Urothelium cell line (cell line): Measurements from ENCODE around the gene QRICH1.

Experiments
- DNase-seq: peaks from one replicate; pipeline ENCODE4 v3.0.0; 2011; ENCODE audit warnings: low spot score, mixed read lengths
- FAIRE-seq: peaks from 2 replicates; lab custom pipeline; 2011; peaks lifted over from hg19 to GRCh38; lab: Jason Lieb, UNC

The QRICH1 gene, protein sequence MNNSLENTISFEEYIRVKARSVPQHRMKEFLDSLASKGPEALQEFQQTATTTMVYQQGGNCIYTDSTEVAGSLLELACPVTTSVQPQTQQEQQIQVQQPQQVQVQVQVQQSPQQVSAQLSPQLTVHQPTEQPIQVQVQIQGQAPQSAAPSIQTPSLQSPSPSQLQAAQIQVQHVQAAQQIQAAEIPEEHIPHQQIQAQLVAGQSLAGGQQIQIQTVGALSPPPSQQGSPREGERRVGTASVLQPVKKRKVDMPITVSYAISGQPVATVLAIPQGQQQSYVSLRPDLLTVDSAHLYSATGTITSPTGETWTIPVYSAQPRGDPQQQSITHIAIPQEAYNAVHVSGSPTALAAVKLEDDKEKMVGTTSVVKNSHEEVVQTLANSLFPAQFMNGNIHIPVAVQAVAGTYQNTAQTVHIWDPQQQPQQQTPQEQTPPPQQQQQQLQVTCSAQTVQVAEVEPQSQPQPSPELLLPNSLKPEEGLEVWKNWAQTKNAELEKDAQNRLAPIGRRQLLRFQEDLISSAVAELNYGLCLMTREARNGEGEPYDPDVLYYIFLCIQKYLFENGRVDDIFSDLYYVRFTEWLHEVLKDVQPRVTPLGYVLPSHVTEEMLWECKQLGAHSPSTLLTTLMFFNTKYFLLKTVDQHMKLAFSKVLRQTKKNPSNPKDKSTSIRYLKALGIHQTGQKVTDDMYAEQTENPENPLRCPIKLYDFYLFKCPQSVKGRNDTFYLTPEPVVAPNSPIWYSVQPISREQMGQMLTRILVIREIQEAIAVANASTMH

DNA sequence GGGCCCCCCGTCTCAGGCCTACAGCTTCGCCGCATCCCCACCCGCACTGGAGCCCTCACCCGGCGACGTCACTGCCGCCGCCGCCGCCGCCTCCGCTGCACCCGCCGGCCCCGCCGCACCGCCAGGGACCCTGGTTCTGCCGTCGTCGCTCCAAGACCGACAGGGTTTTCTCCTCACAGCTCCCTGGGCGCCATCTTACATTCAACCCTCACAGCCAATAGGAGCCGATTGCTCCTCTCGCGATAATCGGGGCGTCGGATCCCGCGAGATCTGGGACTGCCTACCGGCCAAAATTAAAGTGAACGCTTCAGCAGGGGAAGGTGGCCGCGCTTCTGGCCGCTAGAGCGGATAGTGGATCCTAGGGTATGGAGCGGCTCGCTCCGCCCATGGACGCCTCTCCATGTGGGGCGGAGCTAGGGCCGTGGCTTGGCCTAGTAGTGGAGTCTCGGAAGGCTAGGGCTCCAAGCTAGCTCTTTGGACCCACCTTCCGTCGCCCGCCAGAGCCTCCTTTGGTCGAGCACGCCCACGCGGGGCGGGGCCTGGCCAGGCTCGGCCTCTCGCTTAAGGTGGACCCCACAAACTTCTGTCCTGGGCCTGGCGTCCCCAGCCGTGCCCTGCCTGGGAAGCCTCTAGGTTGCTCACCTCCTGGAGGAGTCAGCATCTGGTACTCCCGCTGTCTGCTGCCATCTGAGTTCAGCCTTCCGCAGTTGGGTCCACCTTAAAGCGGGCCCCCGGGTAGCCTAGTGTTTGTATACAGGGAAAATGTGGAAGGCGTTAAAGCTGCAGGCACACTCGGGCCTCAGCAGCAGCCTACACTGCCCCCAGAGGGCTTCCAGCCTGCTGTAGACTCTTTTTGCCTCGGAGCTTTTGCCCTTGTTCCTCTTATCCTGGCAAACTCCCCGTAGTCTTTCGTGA is at the start of gene QRICH1:
Gene QRICH1 (minus strand): TSS at position 219 of the 915 bp plus-strand sequence. CDS start 17,054 bp downstream, outside the sequence.
- FAIRE-seq: peak; percentile 53
- peak; percentile 96 for DNase-seq

DNA sequence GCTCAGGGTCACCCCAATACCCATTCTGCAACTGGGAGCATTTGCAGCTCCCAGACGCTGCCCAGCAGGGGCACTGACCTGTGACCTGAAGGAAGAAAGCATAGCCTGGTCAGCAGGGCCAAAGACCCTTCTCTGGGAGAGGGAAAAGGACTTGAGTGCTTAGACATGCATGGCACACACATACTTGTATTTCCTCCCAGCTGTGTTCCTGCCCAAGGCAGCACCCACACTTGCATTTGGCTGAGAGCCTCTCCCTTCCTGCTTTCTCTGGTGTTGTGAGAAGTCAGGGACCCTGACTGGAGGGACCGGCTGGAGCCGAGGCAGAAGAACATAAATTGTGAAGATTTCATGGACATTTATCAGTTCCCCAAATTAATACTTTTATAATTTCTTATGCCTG is 46.2 kb upstream of the QRICH1 start:
- DNase-seq: no peak
- peak; percentile 44 for FAIRE-seq

DNA sequence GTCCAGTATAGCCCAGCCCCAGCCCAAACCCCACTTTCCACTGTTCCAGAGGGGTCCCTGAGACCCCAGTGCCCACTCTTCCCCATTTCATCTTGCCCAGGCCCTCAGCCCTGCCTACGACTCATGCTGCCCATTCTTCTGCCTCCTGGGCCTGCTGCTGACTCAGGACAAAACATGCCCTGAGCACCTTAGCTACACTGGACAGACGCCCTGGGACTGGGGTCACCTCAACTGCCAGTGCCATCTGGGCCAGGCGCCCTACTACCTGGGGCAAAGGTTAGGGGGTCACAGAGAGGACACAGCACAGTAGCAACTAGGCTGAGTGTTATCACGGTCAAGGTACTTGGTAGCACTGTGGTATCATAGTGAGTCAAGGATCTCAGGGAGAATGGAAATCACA is 41.6 kb upstream of the QRICH1 start:
- DNase-seq: no peak
- no peak for FAIRE-seq

DNA sequence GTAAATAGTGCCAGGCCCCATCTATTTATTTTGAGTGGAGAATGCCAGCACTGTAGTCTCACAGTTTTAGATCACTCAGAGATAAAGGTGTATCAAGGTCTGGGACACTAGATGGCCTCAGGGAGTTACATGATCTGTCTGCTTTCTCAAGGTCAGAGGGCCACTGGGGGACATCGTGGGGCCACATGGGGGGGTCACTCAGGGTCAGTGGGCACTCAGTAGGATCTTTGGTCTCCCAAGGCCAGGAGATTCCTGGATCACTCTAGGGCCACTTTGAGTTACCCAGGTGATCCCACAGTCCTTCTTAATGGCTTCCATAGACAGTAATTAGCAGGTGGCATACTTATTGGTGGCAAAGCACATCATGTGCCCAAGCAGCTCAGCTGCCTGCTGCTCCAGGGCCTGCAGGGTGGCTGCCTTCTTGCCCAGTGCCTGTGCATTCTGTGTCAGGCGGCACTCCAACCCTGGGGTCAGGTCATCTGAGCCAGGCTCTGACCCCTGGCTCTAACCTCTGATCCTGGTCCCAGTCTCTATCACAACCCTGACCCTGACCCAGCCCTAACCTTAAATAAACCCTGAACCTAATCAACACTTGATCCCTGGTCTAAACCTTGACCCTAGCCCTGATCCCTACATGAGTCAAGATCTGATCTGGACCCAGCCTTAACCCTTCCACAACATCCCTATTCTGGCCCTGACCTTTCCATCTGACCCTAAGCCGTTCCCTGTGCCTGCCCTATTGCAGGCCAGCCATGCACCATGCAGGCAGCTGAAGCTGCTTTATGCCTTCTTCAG is 40.8 kb upstream of the QRICH1 start:
- DNase-seq (peak; percentile 44), FAIRE-seq (no peak)

DNA sequence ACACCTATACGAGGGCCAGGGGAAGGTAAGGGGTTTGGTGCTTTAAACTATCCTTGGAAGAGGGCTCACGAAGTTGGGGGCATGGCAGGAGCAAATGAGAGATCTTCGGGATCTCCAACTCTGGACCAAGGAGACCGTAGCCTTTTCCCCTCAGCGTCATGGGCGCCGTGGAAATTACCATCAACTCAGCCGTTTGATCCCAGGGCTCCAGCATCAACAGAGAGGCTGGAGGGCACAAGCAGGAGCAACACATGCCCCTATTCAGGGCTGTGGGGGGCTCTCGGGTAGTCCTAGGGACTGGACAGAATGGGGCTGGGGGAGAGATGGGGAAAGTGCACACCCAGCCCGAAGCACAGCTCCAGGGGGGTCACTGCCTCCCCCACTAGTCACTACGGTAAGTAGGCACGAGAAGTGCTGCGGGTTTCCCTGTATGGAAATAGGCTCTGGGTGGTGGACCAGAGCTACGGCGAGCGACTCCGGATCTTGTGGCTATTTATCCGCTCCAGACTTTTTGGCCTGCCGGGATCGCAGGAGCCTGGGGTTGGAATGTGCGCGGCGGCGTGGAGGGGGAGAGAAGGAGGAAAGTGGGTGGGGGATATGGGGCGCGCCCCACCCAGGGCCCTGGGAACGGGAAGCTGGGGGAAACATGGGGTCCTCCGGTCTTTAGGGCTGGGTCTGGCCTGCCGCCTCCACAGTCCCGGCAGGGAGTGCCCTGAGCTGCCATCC is 39.5 kb upstream of the QRICH1 start:
- FAIRE-seq (no peak), DNase-seq (peak; percentile 92)

DNA sequence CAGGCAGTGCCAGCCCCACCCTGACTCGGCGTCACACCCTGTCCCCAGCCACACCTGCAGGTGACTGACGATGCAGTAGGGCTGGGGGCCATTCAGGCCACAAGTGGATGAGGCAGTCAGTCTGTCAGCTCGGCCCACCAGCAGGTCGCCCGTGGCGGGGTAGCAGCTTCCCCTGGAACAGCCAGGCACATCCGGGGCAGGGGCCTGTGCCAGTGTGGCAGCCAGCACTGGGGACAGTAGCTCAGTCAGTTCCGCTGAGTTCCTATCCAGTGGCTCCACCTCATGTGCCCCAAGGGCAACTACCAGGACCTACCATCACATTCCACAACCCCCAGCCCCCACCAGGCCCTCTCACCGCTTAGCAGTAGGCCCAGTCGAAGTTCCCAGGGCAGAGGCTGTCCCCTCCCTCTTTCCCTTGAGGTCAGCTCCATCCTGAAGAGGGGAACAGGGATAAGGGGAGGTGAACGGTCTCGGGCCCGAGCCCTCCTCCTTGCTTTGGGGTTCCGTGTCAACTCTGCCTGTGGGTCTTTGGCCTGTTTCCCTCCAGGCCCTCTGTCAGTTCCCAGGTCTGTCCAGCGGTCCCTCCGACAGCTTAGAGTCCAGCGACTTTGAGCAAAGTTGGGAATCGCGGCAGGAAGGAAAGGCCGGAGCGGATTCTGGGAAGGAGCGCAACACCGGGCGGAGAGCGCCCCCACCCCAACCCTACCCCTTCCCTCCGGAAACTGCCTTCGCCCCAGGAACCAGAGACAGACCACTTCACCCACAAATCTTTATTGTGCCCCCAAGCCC is 38.8 kb upstream of the QRICH1 start, which contains the start of gene LAMB2:
Gene LAMB2 (minus strand): TSS at position 614 of the 789 bp plus-strand sequence. CDS start 183 bp downstream, at position 431.
- DNase-seq (peak; percentile 87), FAIRE-seq (peak; percentile 82)

DNA sequence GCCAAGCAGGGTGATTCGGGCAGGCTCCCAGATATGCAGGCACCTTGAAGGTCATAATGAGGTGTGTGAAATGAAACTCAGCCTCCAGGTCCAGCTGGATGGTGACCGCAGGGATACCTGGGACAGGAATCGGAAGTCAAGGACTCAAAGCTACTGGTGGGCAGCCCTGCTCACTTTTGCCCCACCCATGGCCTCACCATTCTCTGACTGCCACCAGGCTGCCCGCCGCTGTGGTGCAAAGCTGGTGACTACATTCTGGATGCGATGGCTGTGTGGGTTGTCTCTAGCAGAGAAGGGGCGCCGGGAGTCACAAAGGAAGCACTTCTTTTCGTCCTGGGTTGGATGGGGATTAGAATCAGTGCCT is 38.2 kb upstream of the QRICH1 start:
- no peak for DNase-seq
- FAIRE-seq: no peak

DNA sequence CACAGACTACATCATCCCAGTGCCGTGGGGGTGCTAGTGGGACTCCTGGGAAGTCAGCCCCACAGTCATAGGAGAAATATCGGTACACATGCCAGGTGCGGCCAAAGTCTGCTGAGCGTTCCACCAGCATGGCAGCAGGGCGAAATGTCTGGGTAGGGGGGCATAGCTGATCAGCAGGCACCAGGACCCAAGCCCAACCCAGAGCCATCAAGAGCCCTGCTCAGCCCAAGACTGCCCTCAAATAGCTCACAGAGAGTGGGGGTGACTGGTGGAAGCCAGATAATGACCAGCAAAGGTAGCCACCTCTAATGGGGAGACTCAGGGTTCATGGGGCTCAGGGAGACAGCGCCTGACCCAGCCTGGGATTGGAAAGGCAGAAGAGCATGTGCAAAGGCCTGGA is 37.7 kb upstream of the QRICH1 start:
- DNase-seq (no peak), FAIRE-seq (no peak)

DNA sequence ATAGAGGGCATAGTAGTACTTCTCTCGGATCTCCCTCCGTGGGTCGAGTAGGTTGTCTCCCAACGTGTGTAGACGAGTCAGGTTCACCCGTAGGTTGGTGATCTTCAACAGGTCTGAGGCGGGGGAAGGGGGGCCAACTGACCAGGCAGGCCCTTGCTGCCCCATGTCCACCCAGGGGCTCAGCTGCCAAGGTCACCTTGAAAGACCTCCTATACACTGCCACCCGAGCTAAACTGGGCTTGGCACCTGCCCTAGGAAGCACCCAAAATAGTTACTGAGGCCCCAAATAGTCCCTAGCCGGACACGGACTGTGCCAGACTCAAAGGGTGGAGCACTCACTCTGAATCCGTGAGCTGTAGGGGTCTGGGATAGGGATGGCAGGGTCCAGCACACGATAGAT is 37.2 kb upstream of the QRICH1 start:
- FAIRE-seq (no peak), DNase-seq (no peak)

DNA sequence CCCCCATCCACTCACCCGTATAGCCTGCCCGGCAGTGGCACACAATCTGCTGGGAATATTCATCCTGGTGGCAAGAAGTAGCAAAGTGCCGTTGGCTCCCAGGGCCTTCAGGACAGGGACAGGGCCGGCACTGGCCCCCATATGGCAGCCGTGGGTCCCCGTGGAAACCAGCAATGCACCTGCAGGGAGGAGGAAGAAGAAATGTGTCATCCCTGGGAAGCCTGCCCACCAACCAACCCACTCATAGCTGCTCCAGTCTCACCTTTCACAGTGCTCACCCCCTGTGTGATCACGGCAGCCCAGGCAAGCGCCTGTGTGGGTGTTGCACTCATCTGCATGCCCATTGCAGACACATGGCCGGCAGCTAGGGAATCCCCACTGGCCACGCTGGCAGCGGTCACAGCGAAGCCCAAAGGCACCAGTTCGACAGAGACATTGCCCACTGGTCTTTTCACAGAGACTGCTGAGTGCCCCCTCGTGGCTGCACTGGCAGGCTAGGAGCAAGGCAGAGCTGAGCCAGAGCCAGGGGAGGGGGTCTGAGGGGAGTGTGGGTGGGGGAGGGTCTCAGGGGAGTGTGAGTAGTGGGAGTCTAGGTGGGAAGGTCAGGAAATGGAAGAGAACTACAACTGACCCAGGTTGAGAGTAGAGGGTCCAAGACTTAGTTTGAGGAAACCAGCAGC is 31.3 kb upstream of the QRICH1 start:
- no peak for DNase-seq
- no peak for FAIRE-seq

DNA sequence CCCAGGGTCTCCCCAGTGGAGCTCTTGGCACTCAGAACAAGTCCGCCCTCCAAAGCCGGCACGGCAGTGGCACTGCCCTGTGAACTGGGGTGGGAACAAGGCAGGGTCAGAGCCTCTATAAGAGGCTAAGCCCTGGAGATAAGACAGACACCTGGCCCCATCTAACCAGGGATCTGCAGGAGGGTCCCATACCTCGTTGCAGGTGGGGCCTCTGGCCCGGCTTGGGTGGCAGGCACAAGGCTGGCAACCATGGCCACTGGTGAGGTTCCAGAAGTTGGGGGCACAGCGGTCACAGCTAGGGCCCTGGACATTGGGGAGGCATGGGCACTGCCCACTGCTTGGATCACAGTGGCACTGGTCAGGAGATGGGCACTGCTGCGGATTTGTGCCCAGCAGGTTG is 30.3 kb upstream of the QRICH1 start:
- DNase-seq (no peak), FAIRE-seq (no peak)

DNA sequence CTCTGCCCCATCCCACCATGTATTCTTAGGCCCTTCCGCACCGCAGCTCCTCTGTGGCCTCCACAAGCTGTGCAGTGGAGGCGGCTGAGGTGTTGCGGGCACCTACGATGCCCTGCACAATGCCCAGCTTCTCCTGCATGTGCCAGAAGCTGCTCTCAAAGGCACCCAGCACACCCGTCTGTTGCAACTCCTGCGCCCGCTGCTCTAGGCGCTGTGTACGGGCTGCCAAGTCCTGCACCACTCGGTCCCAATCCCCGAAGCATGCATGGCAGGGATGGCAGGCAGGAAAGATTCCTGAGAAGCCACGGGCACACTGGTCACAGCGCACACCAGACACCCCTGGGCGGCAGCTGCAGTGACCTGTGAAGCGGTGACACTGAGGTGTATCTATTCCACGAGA is 29.8 kb upstream of the QRICH1 start:
- FAIRE-seq (no peak), DNase-seq (no peak)

DNA sequence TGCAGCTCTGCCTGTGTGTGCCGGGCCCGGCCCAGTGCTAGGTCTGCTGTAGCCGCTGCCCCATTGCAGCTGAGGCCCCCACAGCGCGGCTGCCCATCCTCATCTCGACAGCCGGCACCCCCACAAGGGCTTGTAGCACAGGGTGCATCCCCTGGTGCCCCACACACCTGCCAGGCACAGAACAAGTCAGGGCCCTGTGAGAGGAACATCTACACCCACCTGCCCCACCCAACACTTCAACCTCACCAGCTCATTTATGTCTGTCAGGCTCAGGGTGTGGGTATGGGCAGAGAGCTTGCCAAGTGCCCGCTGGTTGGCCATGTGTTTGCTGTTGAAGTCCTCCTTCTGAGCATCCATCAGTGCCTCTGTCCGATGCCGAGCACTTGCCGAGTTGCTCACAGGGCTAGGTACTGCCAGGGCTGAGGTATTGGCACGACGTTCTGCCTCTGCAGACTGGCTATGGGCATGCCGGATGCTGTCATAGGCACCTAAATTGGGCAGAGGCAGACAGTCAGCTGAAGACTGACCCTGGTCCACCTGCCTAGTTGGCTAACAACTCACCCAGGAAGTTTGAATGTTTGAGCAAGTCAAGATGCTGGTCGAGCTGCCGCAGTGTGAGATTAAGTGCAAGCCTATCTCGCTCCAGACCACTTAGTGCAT is 29.1 kb upstream of the QRICH1 start:
- FAIRE-seq: no peak
- DNase-seq: no peak

DNA sequence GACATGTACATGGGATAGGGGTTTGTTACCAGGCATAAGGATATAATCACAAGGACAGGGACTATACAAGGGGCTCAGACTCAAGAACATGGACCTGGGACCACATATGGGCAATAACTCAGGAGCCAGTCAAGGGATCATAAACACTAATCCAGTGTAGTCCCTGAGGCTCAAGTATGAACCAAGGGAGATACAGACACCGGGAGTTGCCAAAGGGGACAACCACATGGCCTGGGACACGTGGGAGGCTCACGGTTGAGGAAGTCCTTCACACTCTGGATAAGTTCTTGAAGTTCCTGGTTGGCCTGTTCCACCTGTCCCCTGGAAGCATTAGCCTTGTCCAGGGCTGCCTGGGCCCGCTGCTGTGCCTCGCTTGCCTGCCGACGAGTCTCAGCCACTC is 28.6 kb upstream of the QRICH1 start:
- FAIRE-seq (no peak), DNase-seq (no peak)

DNA sequence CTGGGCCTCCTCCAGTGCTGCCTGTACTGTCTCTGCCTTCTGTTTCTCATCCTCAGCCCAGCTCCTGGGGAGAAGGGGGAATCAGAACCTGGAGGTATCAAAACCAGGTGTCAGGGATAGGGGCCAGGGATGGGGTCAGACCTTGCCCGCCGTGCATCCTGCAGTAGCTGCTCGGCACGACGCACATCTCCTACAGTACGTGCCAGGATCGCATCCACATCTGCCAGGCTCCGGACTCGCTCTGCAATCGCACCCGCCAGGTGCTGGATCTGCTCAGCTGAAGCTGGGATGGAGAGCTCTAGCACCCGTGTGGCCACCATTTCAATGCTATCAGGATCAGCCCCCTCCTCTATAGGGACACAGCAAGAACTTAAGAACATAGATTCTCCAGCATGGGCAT is 28.2 kb upstream of the QRICH1 start:
- FAIRE-seq: no peak
- no peak for DNase-seq

DNA sequence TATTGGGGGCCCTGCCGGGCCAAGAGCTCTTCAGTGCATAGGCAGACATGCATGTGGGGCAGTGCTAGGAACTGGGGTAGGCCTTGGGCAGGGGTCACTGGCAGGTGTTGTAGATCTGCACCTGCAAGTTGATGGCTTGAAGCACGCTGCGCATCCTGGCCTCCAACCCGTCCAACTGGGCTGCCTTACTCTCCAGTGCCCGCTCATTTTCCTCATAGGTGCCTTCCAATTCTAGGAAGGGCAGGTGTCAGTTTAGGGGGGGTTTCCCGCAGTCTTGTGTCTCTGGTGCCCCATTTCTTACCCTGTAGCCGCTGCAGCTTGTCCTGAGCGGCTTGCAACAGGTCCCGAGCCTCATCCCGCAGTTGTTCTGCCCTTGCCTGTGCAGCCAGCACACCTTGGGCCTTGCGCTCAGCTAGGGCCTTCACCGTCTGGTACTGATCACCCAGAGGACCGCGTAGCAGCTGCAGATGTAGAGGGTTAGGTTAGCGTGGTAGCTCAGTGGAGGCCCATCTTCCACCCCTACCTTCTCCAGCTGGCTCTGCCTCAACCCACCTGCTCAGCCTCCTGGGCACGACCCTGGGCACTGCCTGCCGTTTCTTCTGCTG is 27.4 kb upstream of the QRICH1 start:
- FAIRE-seq (peak; percentile 9), DNase-seq (no peak)

DNA sequence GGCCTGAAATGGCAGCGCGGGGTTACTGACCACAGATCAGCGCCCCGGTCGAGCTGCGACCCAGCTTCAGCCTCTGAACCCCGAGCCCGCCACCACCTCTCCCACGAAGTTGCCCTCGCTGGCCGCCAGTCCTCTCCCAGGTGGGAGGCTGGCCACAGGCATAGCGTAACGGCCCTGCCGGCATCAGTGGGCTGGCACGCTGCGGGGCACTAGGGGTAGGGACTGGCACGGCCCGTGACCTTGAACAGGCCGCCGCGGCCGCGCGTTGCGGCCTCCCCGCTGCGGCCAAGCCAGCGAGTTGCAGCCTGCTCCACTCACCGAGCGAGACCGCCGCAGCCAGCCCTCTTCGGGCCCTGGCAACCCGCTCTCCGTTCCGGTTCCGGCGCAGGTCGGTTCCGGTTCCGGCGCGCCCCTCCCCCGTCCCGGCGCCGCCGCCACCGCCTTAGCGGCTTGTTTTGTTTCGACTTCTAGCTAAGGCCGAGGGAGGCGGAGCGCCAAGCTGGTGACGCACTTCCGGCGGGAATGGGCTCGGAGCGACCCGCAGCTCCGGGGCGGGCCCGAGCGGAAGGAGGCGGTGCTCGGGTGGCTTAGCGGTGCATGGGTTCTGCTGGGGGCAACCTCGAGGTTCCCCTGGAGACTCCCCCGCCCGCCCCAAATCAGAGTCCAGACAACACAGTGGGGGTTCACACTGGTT is 26.7 kb upstream of the QRICH1 start, which contains the start of gene USP19:
Gene USP19 (minus strand): TSS at position 386 of the 694 bp plus-strand sequence. CDS start 1,678 bp downstream, outside the sequence.
- DNase-seq (peak; percentile 96), FAIRE-seq (peak; percentile 91)
